HG03135 (cell line): Measurements from ENCODE around the gene IL16.
"Not testable (repeated sequence)": the region's sequence is repeated elsewhere in the genome, so short reads cannot be mapped to it uniquely, and the experiment has no call there.

Source experiments
- ATAC-seq: cut with Tn5 transposase; IDR thresholded peaks from one replicate; pipeline ENCODE4 v1.9.1; 2021; ENCODE audit warnings: mild to moderate bottlenecking, moderate library complexity; ENCODE audit not compliant: unreplicated experiment

The IL16 gene

GRCh38 chr15:81309647-81310450 is 113.2 kb downstream of the IL16 start:
- ATAC-seq: no peak

DNA sequence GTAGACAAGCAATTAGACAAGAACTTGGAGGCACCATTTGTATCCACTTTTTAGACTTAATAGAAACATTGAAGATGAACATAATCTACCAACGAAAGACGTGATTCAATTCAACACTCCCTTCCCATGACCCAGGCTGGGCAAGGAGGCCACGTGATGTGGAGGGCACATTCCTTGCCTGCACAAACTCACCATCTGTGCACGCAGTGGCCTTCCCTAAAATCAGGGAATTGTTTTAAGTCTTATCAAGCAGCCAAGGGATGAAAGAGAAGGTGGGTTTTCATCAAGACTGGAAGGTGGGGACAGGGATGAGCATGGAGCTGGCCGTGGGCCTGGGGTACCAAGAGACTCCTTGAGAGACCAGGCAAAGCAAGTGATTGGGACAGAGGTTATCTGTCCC is 113.8 kb downstream of the IL16 start:
- no peak for ATAC-seq

DNA sequence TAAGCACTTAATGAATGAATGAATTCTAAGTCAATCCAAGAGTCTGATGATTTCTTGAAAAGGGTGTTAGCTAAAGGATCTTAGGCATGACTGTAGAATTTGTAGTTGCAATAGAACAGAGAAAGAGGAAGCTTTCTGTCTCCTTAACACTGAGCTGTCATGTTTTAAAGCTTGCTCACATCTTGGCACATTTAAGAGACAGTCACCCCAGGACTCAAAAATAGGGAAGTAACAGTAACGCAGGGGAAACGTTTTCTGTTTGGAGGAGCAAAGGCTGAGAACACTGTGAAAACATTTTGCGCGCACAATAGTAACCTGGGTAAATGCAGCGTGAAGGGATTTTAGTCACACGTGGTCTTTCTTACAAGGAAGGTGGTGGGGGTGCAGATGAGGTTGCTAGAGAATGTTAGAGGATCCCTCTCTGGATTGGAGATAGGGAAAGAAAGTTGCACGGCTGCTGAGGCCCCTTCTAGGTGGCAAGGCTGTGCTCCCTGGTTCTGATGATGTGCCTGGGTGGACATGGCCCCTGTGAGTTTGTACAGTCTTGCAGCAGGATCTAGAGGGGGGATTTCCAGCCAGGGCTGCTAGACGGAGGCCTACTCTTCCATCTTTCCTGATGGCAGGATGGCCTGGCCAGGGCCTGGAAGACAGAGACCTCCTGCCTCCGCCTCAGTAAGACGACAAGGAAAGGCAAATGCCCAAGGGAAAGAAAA is 115.2 kb downstream of the IL16 start:
- ATAC-seq: no peak

GRCh38 chr15:81312790-81313543 is 116.3 kb downstream of the IL16 start:
- no peak for ATAC-seq

DNA sequence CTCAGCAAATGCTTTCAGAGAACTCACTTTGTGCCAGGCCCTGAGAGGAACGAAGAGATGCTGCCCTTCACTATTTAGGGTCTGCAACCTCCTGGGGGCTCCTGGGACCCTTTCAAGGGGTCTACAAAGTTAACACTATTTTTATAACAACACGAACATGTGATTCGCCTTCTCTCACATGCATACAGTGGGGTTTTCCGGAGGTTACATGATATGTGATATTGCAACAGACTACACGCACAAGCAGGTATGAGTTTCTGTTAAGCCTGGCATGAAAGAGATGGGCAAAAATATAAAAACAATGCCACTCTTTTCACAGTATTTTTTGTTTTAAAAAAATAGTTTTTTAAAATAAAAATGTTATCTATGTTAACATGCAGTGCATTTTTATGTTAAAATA is 117.0 kb downstream of the IL16 start:
- no peak for ATAC-seq

DNA sequence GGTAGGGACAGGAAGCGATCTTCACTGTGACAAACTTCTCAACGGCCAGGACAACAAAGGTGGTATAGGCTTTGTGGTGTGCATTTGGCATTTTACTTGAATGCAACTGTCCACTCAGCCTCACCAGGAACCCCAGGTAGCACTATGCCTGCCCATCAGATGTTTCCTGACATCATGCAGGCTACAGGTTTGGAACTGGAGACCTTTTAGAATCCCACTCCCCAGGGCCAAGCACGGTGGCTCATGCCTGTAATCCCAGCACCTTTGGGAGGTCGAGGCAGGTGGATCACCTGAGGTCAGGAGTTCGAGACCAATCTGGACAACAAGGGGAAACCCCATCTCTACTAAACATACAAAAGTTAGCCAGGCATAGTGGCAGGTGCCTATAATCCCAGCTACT is 117.7 kb downstream of the IL16 start:
- ATAC-seq: no peak

GRCh38 chr15:81315452-81316175 is 118.9 kb downstream of the IL16 start:
- ATAC-seq: no peak

- no peak for ATAC-seq
Measured at GRCh38 chr15:81316267-81316666, 119.6 kb downstream of the IL16 start.

GRCh38 chr15:81317642-81318017 is 121.0 kb downstream of the IL16 start:
- ATAC-seq: no peak

DNA sequence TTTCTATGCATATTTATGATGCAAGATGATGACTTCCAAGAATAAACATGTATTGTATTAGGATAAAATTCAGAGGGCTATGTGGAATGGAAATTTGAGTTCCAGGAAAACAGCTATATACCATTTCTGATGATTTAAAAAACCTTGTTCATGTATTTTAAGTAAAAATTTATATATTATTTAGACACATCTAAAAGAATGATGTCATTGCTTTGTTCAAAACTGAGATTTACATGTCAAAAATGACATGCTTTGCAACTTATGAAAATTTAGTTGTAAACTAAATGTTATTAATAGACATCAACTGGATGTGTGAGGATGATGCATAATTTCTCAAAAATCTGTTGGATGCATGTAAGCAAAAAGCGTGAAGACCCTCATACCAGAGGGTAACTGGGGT is 125.0 kb downstream of the IL16 start:
- no peak for ATAC-seq

DNA sequence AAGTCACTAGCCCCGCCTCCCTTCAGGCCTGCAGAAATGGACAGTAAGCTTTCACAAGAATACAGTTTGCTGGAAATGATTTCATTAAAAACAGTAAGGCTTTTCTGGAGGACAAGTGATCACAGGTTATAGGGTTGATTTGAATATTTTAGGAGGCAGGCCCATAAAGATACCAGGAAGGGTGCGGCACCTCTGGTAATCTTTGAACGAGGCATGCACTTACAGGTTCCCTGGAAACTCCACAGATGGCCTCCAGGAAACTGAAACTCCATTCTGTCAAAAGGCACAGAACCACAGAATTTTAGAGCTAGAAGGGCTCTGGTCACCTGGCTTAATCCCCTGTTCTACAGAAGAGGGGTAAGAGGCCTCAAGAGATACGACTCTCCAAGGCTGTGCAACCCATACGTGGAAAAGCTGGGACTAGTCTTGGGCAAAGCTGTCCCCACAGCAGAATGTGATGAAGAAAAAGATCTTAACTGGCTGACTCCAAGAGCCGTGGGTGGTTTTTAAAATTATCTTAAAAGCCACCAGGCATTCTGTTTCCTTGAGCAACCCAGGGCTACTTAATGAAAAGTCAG is 126.1 kb downstream of the IL16 start:
- ATAC-seq: no peak

- peak; percentile 17 for ATAC-seq
Measured at GRCh38 chr15:81323559-81323943, 126.9 kb downstream of the IL16 start.

GRCh38 chr15:81323944-81324881 is 127.5 kb downstream of the IL16 start, which contains the start of gene STARD5:
Gene STARD5 (minus strand): TSS chr15:81324141. CDS start chr15:81324099, 42 bp downstream.
- ATAC-seq: peak; percentile 100

GRCh38 chr15:81326466-81327212 is 130.0 kb downstream of the IL16 start:
- ATAC-seq: no peak

DNA sequence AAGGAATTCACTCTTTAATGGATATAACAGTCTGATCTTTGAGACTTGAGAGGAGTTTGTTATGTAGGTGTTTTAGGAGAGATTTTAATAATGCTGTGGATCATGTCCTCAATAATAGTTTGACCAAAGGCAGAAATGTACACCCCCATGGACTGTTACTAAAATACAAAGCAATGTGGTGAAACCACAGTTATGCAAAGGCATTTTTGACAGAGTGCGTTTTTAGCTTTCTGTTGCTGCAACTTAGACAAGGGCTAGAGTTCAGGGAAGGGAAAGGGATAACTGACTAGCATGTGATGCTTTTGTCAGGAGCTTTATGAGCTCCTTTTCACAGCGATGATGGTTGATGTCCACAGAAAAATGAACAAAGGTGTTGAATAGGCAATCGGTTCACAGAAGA is 130.8 kb downstream of the IL16 start:
- ATAC-seq: no peak

DNA sequence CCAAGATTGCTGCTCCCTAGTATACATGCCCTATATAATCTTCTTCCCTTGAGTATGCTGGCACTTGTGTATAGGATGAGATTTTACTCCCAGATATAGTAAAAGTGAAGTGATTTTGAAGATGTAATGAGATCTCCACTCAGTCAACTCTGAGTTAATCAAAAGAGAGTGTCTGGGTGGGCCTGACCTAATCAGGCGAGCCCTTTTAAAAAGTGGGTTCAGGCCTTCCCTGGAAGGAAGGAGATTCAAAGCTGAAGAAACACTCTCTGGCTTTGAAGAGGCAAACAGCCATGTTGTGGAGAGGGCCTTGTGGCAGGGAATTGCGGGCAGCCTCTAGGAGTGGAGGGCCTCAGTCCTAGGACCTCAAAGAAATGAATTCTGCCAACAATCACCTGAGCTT is 132.8 kb downstream of the IL16 start:
- no peak for ATAC-seq

DNA sequence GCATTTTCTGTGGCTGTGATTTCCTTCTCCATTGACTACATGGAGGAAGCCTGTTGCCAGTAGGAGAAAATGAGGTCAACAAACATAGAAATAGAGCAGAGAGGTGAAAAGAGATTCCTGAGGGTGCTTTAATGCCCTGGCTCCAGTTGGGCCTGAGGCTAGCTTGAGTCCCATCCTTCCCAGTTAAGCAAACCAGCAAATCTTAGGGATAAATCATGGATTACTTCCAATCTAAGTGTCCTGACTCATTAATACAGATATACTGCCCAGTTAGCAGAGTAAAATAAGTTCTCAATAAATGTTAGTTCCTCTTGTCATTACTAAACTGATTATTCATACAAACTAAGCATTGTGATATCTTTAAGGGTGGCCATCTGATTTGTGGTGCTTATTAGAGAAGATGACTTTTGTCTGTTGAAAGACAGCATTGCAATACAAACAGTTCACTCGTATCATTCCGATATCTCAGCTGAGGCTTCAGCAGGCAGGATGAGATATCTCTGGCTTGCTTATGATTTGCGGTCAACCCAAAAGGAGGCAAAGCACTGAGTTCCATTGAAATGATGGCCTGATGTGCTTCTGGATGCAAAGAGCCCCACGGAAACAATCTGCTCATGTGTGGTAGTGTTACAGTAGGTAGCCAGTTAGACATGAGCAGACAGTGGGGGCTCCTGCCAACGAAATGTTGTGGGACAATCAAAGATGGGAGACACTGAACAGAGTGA is 133.8 kb downstream of the IL16 start:
- no peak for ATAC-seq

GRCh38 chr15:81331141-81331540 is 134.5 kb downstream of the IL16 start:
- ATAC-seq: not testable (repeated sequence)
